Skeletal muscle tissue (tissue), 4 donors: ENCODE results near the gene ETV6. TPM values are rescaled to one million over a fixed set of nuclear protein-coding genes. Genes with fewer than 3 reads are reported as not detected.

Experiments
- H3K27ac ChIP-seq: one replicate; pipeline ENCODE4 v1.7.0; 2013; ENCODE audit warnings: mild to moderate bottlenecking, low read depth, low read length, inconsistent platforms
- H3K27me3 ChIP-seq, 3 donors: one replicate each; pipeline ENCODE4 v1.7.0; 2013; ENCODE audit warnings: low read length in 3 of 3; ENCODE audit not compliant: control insufficient read depth in 3 of 3, insufficient read depth in 3 of 3
- H3K36me3 ChIP-seq, 3 donors: one replicate each; pipeline ENCODE4 v1.7.0; 2013; ENCODE audit warnings: low read length in 3 of 3; ENCODE audit not compliant: control insufficient read depth in 3 of 3, insufficient read depth in 3 of 3
- H3K4me1 ChIP-seq, 3 donors: one replicate each; pipeline ENCODE4 v1.7.0; 2013; ENCODE audit warnings: low read length in 3 of 3, mild to moderate bottlenecking in 3 of 3; ENCODE audit not compliant: control insufficient read depth in 3 of 3, insufficient read depth in 3 of 3
- H3K4me3 ChIP-seq, 3 donors: one replicate each; pipeline ENCODE4 v1.7.0; 2013; ENCODE audit warnings: low read length in 3 of 3
- H3K9ac ChIP-seq, 3 donors: one replicate each; pipeline ENCODE4 v1.7.0; 2013; ENCODE audit warnings: low read length in 3 of 3, mild to moderate bottlenecking in 3 of 3, moderate library complexity in 2 of 3, low read depth in 1 of 3
- H3K9me3 ChIP-seq, 3 donors: one replicate each; pipeline ENCODE4 v1.7.0; 2013; ENCODE audit warnings: low read length in 3 of 3; ENCODE audit not compliant: control insufficient read depth in 3 of 3
- total RNA-seq: library from RNA; depleted of rRNA; stranded (reverse); fragments of >200 nt; gene quantifications from one replicate; pipeline ENCODE4 v1.2.3, GENCODE V29; 2014
- donor health status: Osteomylitis.

Gene ETV6
- total RNA-seq, 1 donor from 2014 or later = 4.2 TPM

GRCh38 chr12:11861155-11861863, 211.8 kb downstream of the ETV6 start:
- Histone ChIP-seq H3K27me3 (no peaks in the 10 kb centered on the region), H3K9ac (peak overlapping the region in 1 of 3 donors; percentile 44), H3K27ac (peak overlapping the region; percentile 81), H3K4me1 (peaks cover 36 to 41% (median 40%) of the 10 kb centered on the region in 3 donors), H3K4me3 (no peak overlapping the region), H3K9me3 (peaks cover 2% of the 10 kb centered on the region in 3 donors), H3K36me3 (peaks cover 0 to 4% (median 0%) of the 10 kb centered on the region in 3 donors)

GRCh38 chr12:11861864-11862600, 212.6 kb downstream of the ETV6 start:
- peaks cover 36 to 41% (median 40%) of the 10 kb centered on the region in 3 donors for H3K4me1 ChIP-seq
- peaks cover 4 to 5% (median 4%) of the 10 kb centered on the region in 3 donors for H3K9me3 ChIP-seq
- H3K4me3 ChIP-seq = no peak overlapping the region
- no peak overlapping the region for H3K9ac ChIP-seq
- peak overlapping the region; percentile 81 for H3K27ac ChIP-seq
- H3K36me3 ChIP-seq = peaks cover 0 to under 1% (median 0%) of the 10 kb centered on the region in 3 donors
- H3K27me3 ChIP-seq = no peaks in the 10 kb centered on the region

GRCh38 chr12:11862798-11863197, 213.3 kb downstream of the ETV6 start:
- Histone ChIP-seq H3K4me3 (peak overlapping the region in 1 of 3 donors; percentile 4), H3K9ac (peak overlapping the region; percentile 35 to 66 (median 63)), H3K4me1 (peaks cover 36 to 41% (median 40%) of the 10 kb centered on the region in 3 donors)

DNA sequence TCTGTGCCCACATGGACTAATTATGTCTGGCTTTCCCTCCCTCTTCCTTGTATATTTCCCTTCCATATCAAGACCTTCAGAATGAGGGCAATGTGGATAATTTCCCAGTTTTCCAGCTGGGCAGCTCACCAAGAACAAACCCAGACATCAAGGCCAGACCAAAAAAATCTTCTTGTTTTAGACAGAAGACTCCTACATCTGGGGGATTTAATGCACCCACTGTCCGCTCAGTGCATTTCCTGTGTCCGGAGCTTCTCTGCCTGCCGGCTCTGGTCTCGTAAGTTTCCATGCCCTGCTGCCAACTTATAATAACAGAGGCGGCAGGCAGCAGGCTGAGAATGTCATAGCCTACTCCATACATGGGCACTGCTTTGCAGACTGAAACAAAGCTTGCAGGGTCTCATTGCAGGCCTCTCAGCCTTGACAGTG, 214.0 kb downstream of the ETV6 start:
- H3K27ac ChIP-seq = peak overlapping the region; percentile 81
- peak overlapping the region; percentile 63 to 75 (median 66) for H3K9ac ChIP-seq
- no peaks in the 10 kb centered on the region for H3K36me3 ChIP-seq
- peaks cover 4 to 5% (median 4%) of the 10 kb centered on the region in 3 donors for H3K9me3 ChIP-seq
- no peaks in the 10 kb centered on the region for H3K27me3 ChIP-seq
- peak overlapping the region; percentile 4 to 54 (median 22) for H3K4me3 ChIP-seq
- H3K4me1 ChIP-seq = peaks cover 36 to 41% (median 40%) of the 10 kb centered on the region in 3 donors

More at GRCh38 chr12:11862798-11863197, 213.3 kb downstream of the ETV6 start:
- peak overlapping the region; percentile 81 for H3K27ac ChIP-seq
- no peaks in the 10 kb centered on the region for H3K27me3 ChIP-seq
- no peaks in the 10 kb centered on the region for H3K36me3 ChIP-seq
- peaks cover 4 to 5% (median 4%) of the 10 kb centered on the region in 3 donors for H3K9me3 ChIP-seq

DNA sequence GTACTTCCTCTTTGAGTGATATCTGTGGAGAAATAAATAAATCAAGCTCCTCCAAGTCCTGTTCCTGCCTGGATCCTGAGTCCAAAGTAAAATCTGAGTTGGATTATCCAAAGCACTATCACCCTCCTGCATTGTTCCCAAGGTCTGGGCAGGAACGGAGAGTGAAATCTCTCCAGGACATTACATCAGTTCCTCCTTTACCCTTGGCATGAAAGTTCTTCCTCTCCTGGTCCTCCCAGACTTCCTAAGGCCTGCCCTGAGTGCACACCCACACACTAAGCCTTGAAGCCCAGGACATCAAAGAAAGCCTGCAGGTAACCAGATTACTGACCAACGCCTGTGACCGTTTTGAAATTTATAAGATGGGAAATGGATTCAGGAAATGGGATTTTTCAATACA, 214.5 kb downstream of the ETV6 start:
- Histone ChIP-seq H3K27ac (peak overlapping the region; percentile 81), H3K36me3 (no peaks in the 10 kb centered on the region)

DNA sequence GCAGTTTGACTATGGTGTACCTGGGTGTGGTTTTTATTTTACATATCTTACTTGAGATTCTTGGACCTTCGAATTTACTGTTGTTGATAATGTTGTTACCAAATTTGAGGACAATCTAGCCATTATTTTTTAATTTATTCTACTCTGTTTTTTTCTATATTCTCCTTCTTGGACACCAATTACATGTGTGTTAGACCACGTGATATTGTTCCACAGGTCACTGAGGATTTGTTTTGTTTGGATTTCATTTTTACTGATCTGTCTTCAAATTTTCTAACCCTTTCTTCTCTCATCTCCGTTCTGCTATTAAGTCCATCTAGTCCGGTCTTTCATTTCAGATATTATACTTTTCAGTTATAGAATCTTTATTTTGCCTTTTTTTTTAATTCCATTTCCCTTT, 216.3 kb downstream of the ETV6 start:
- no peaks in the 10 kb centered on the region for H3K27me3 ChIP-seq
- H3K36me3 ChIP-seq = peaks cover 11 to 14% (median 13%) of the 10 kb centered on the region in 3 donors
- H3K4me1 ChIP-seq = peaks cover 32 to 34% (median 33%) of the 10 kb centered on the region in 3 donors
- no peak overlapping the region for H3K9ac ChIP-seq
- H3K4me3 ChIP-seq = no peak overlapping the region
- peaks cover 4 to 5% (median 4%) of the 10 kb centered on the region in 3 donors for H3K9me3 ChIP-seq
- H3K27ac ChIP-seq = no peak overlapping the region

More for the DNA sequence above, 214.5 kb downstream of the ETV6 start:
- peaks cover 4 to 5% (median 4%) of the 10 kb centered on the region in 3 donors for H3K9me3 ChIP-seq
- H3K27me3 ChIP-seq = no peaks in the 10 kb centered on the region
- H3K4me3 ChIP-seq = peak overlapping the region in 1 of 3 donors; percentile 4
- peaks cover 36 to 41% (median 40%) of the 10 kb centered on the region in 3 donors for H3K4me1 ChIP-seq
- H3K9ac ChIP-seq = peak overlapping the region; percentile 63 to 75 (median 66)

- Histone ChIP-seq H3K27me3 (no peaks in the 10 kb centered on the region), H3K27ac (no peak overlapping the region), H3K9ac (no peak overlapping the region), H3K36me3 (peaks cover 14 to 22% (median 14%) of the 10 kb centered on the region in 3 donors), H3K9me3 (peaks cover 4 to 5% (median 4%) of the 10 kb centered on the region in 3 donors), H3K4me1 (peaks cover 12 to 13% (median 12%) of the 10 kb centered on the region in 3 donors), H3K4me3 (no peak overlapping the region)
Measured at GRCh38 chr12:11868027-11868426, 218.6 kb downstream of the ETV6 start.

GRCh38 chr12:11869406-11869805, 219.9 kb downstream of the ETV6 start:
- H3K9ac ChIP-seq = no peak overlapping the region
- H3K27me3 ChIP-seq = no peaks in the 10 kb centered on the region
- H3K4me1 ChIP-seq = no peaks in the 10 kb centered on the region
- no peak overlapping the region for H3K4me3 ChIP-seq
- peaks cover 4 to 5% (median 4%) of the 10 kb centered on the region in 3 donors for H3K9me3 ChIP-seq
- no peak overlapping the region for H3K27ac ChIP-seq
- peaks cover 14 to 22% (median 14%) of the 10 kb centered on the region in 3 donors for H3K36me3 ChIP-seq

GRCh38 chr12:11870041-11870451, 220.6 kb downstream of the ETV6 start:
- no peak overlapping the region for H3K27ac ChIP-seq
- peaks cover 4 to 5% (median 4%) of the 10 kb centered on the region in 3 donors for H3K9me3 ChIP-seq
- peaks cover 14 to 22% (median 14%) of the 10 kb centered on the region in 3 donors for H3K36me3 ChIP-seq
- H3K4me3 ChIP-seq = no peak overlapping the region
- H3K4me1 ChIP-seq = peaks cover 0 to under 1% (median 0%) of the 10 kb centered on the region in 3 donors
- no peak overlapping the region for H3K9ac ChIP-seq
- no peaks in the 10 kb centered on the region for H3K27me3 ChIP-seq
